Stimulated activated CD4-positive, alpha-beta T cell treated with anti-CD3 and anti-CD28 coated beads, Interleukin-2, amount 100 ng/mL, for 48 hours (primary cell): ENCODE data around the gene DRAM1.
"Not testable (repeated sequence)": the region's sequence is repeated elsewhere in the genome, so short reads cannot be mapped to it uniquely, and the experiment has no call there.

Experiments used
- DNase-seq, 2 donors: peaks; one replicate each; pipeline ENCODE4 v3.0.0-alpha.2; 2020

The DRAM1 gene

GRCh38 chr12:101859664-101860607 is 17.4 kb upstream of the DRAM1 start:
- no peak for DNase-seq

- DNase-seq = not testable (repeated sequence)
These were observed 15.7 kb upstream of the DRAM1 start for GRCh38 chr12:101861688-101862087.

- no peak for DNase-seq
These were observed 15.1 kb upstream of the DRAM1 start for GRCh38 chr12:101862245-101862644.

- no peak for DNase-seq
These were observed 13.4 kb upstream of the DRAM1 start for GRCh38 chr12:101863981-101864380.

- no peak for DNase-seq
These were observed 10.6 kb upstream of the DRAM1 start for GRCh38 chr12:101866615-101867373.

- not testable (repeated sequence) for DNase-seq
These were observed 9.8 kb upstream of the DRAM1 start for GRCh38 chr12:101867619-101868018.

GRCh38 chr12:101870925-101871324 is 6.5 kb upstream of the DRAM1 start:
- no peak for DNase-seq

GRCh38 chr12:101875162-101875561 is 2.2 kb upstream of the DRAM1 start:
- DNase-seq = no peak

GRCh38 chr12:101876322-101876860 is 989 bp upstream of the DRAM1 start:
- no peak for DNase-seq

GRCh38 chr12:101877806-101878242 is 444 bp downstream of the DRAM1 start:
- no peak for DNase-seq

- DNase-seq = no peak
These were observed 952 bp downstream of the DRAM1 start for GRCh38 chr12:101878243-101878821.

GRCh38 chr12:101880769-101881168 is 3.4 kb downstream of the DRAM1 start:
- DNase-seq = no peak

- DNase-seq = no peak
These were observed 3.8 kb downstream of the DRAM1 start for GRCh38 chr12:101881228-101881627.

GRCh38 chr12:101884174-101884573 is 6.8 kb downstream of the DRAM1 start:
- DNase-seq = no peak

GRCh38 chr12:101884781-101885340 is 7.5 kb downstream of the DRAM1 start:
- not testable (repeated sequence) for DNase-seq

- no peak for DNase-seq
These were observed 8.7 kb downstream of the DRAM1 start for GRCh38 chr12:101885912-101886561.

GRCh38 chr12:101889211-101889752 is 11.9 kb downstream of the DRAM1 start:
- no peak for DNase-seq

GRCh38 chr12:101891462-101891971 is 14.1 kb downstream of the DRAM1 start:
- DNase-seq = no peak

- DNase-seq = no peak
These were observed 15.4 kb downstream of the DRAM1 start for GRCh38 chr12:101892794-101893193.

GRCh38 chr12:101901777-101902176 is 24.4 kb downstream of the DRAM1 start:
- no peak for DNase-seq

GRCh38 chr12:101902641-101903040 is 25.3 kb downstream of the DRAM1 start:
- no peak for DNase-seq

GRCh38 chr12:101906226-101906625 is 28.8 kb downstream of the DRAM1 start:
- DNase-seq = no peak
